Transverse colon (tissue), 4 donors: Measurements from ENCODE around the gene DLG2. TPM values are rescaled to one million over a fixed set of nuclear protein-coding genes. Genes with fewer than 3 reads are reported as not detected.

Experiments
- DNase-seq: peaks from one replicate; pipeline ENCODE4 v3.0.0-alpha.2; 2019
- H3K27ac ChIP-seq, 4 donors: fragments of 200-600 bp; sonication (generic); 2 replicates each; pipeline ENCODE4 v1.5.1; 2016 to 2018; ENCODE audit warnings: inconsistent platforms in 4 of 4
- H3K27me3 ChIP-seq: fragments of 200-600 bp; sonication (generic); 2 replicates; pipeline ENCODE4 v1.5.1; 2017; ENCODE audit warnings: inconsistent platforms
- H3K36me3 ChIP-seq, 4 donors: fragments of 200-600 bp; sonication (generic); 2 replicates each; pipeline ENCODE4 v1.5.1; 2017 to 2019; ENCODE audit warnings: inconsistent platforms in 4 of 4
- H3K4me1 ChIP-seq, 4 donors: fragments of 200-600 bp; sonication (generic); 2 replicates each; pipeline ENCODE4 v1.5.1; 2017 to 2020; ENCODE audit warnings: inconsistent platforms in 4 of 4
- H3K4me3 ChIP-seq, 4 donors: fragments of 200-600 bp; sonication (generic); 1 replicate in 1 of 4; 2 replicates in 3 of 4; pipeline versions ENCODE4 v1.5.1 to v1.6.1; 2017 to 2019; ENCODE audit warnings: inconsistent platforms in 4 of 4
- H3K9me3 ChIP-seq, 2 donors: fragments of 200-600 bp; sonication (generic); 2 replicates each; pipeline ENCODE4 v1.5.1; 2017 to 2019; ENCODE audit warnings: inconsistent platforms in 2 of 2
- EP300 ChIP-seq: sonication (generic); formaldehyde crosslinking; IDR thresholded peaks from one replicate; pipeline ENCODE4 v1.6.1; 2017; ENCODE audit warnings: antibody characterized with exemption, low read depth
- POLR2A ChIP-seq: fragments of 450-650 bp; IDR thresholded peaks from one replicate; pipeline ENCODE4 v1.6.1; 2016; ENCODE audit warnings: antibody characterized with exemption, mild to moderate bottlenecking, moderate library complexity
- POLR2AphosphoS5 ChIP-seq, 3 donors: sonication (generic); formaldehyde crosslinking; IDR thresholded peaks; one replicate each; pipeline ENCODE4 v1.6.1; 2016; ENCODE audit warnings: antibody characterized with exemption in 3 of 3
- WGBS, 2 donors: methylation state at CpG; one replicate each; pipeline ENCODE4 v1.1.5; 2018; ENCODE audit warnings: low coverage in 1 of 2; 5-methylcytosine and 5-hydroxymethylcytosine counted together
- in situ Hi-C, 4 donors: fragments of 200-750 bp; cut with MboI; loops; one replicate each; pipeline versions ENCODE4 v1.15.0 to v1.15.1; 2017; ENCODE audit warnings: low sequenced_read_pairs in 3 of 4, low pct_ligation_motif_present in 1 of 4, low pct_unique_long_range_greater_than_20kb in 1 of 4
- intact Hi-C: fragments of 100-400 bp; cut with DNase I; formaldehyde crosslinking; loops from one replicate; pipeline ENCODE4 v1.15.1; 2023; ENCODE audit warnings: low total_unique reads
- total RNA-seq, 4 donors: library from RNA; depleted of rRNA; stranded (reverse); fragments of >200 nt; gene quantifications; one replicate each; pipeline ENCODE4 v1.1.0, GENCODE V29; 2016
- TF ChIP-seq, protein P1 (sequence below), 5 experiments: fragments of 200-600 bp in 3 of 5; fragments of 450-650 bp in 2 of 5; sonication (generic) in 3 of 5; IDR thresholded peaks; 1 replicate in 2 of 5; 2 replicates in 3 of 5; pipeline ENCODE4 v1.5.1; 2016 to 2017; ENCODE audit warnings: antibody characterized with exemption in 5 of 5, inconsistent platforms in 3 of 5, mild to moderate bottlenecking in 2 of 5, moderate library complexity in 1 of 5

Gene DLG2
- total RNA-seq, 4 donors from 2014 or later: 1.9 to 28.3 (median 3.7) TPM

GRCh38 chr11:84962018-84962417, 665.1 kb downstream of the DLG2 start:
- TF ChIP-seq POLR2AphosphoS5 (IDR thresholded peaks at IDR 0.05): no peak
- TF ChIP-seq EP300: no peak
- TF ChIP-seq, protein P1, sequence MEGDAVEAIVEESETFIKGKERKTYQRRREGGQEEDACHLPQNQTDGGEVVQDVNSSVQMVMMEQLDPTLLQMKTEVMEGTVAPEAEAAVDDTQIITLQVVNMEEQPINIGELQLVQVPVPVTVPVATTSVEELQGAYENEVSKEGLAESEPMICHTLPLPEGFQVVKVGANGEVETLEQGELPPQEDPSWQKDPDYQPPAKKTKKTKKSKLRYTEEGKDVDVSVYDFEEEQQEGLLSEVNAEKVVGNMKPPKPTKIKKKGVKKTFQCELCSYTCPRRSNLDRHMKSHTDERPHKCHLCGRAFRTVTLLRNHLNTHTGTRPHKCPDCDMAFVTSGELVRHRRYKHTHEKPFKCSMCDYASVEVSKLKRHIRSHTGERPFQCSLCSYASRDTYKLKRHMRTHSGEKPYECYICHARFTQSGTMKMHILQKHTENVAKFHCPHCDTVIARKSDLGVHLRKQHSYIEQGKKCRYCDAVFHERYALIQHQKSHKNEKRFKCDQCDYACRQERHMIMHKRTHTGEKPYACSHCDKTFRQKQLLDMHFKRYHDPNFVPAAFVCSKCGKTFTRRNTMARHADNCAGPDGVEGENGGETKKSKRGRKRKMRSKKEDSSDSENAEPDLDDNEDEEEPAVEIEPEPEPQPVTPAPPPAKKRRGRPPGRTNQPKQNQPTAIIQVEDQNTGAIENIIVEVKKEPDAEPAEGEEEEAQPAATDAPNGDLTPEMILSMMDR (IDR thresholded peaks at IDR 0.05): no peak
- TF ChIP-seq POLR2A: no peak
- Histone ChIP-seq H3K4me3 (no peak overlapping the region), H3K4me1 (no peaks in the 10 kb centered on the region), H3K36me3 (no peaks in the 10 kb centered on the region), H3K9me3 (no peaks in the 10 kb centered on the region), H3K27ac (no peak overlapping the region), H3K27me3 (no peaks in the 10 kb centered on the region)
- intact Hi-C loops (no loop called here), in situ Hi-C loops (no loop called here)
- 65 to 84% methylated on average over 5 of the region's 5 CpGs for WGBS, 2 donors
- no peak for DNase-seq

GRCh38 chr11:84958295-84958694, 668.8 kb downstream of the DLG2 start:
- Histone ChIP-seq H3K4me1 (no peaks in the 10 kb centered on the region), H3K36me3 (no peaks in the 10 kb centered on the region), H3K27ac (no peak overlapping the region), H3K27me3 (no peaks in the 10 kb centered on the region), H3K4me3 (no peak overlapping the region), H3K9me3 (no peaks in the 10 kb centered on the region)
- TF ChIP-seq, protein P1 (IDR thresholded peaks at IDR 0.05): no peak
- no peak for TF ChIP-seq EP300
- no peak for TF ChIP-seq POLR2A
- no peak for TF ChIP-seq POLR2AphosphoS5 (IDR thresholded peaks at IDR 0.05)
- in situ Hi-C loops (no loop called here), intact Hi-C loops (no loop called here)
- 49 to 71% methylated on average over 1 to 2 of the region's 2 CpGs for WGBS, 2 donors
- no peak for DNase-seq

GRCh38 chr11:84950569-84951270, 676.4 kb downstream of the DLG2 start:
- no peak overlapping the region for H3K4me3 ChIP-seq
- no peaks in the 10 kb centered on the region for H3K9me3 ChIP-seq
- 91 to 92% methylated on average over 4 of the region's 4 CpGs for WGBS, 2 donors
- no peak overlapping the region for H3K27ac ChIP-seq
- intact Hi-C loops: no loop called here
- in situ Hi-C loops: no loop called here
- H3K4me1 ChIP-seq: no peaks in the 10 kb centered on the region
- no peak for DNase-seq
- no peaks in the 10 kb centered on the region for H3K36me3 ChIP-seq
- H3K27me3 ChIP-seq: no peaks in the 10 kb centered on the region
- TF ChIP-seq, protein P1 (IDR thresholded peaks at IDR 0.05): no peak
- TF ChIP-seq POLR2A (no peak), POLR2AphosphoS5 (IDR thresholded peaks at IDR 0.05) (no peak), EP300 (no peak)

GRCh38 chr11:84947970-84948580, 679.1 kb downstream of the DLG2 start:
- in situ Hi-C loops: no loop called here
- TF ChIP-seq, protein P1 (IDR thresholded peaks at IDR 0.05): no peak
- intact Hi-C loops: no loop called here
- no peaks in the 10 kb centered on the region for H3K9me3 ChIP-seq
- H3K27ac ChIP-seq: no peak overlapping the region
- no peaks in the 10 kb centered on the region for H3K4me1 ChIP-seq
- H3K4me3 ChIP-seq: no peak overlapping the region
- no peaks in the 10 kb centered on the region for H3K36me3 ChIP-seq
- 58 to 66% methylated on average over 3 of the region's 3 CpGs for WGBS, 2 donors
- DNase-seq: no peak
- H3K27me3 ChIP-seq: no peaks in the 10 kb centered on the region
